ENCODE results near the gene ENPP4.
"Not testable (repeated sequence)": the region's sequence is repeated elsewhere in the genome, so short reads cannot be mapped to it uniquely, and the experiment has no call there.

Gene ENPP4

GRCh38 chr6:46130666-46131065 lies 877 bp downstream of the ENPP4 start:
- peak in 1 of 56 donors; percentile 2 for DNase-seq

DNA sequence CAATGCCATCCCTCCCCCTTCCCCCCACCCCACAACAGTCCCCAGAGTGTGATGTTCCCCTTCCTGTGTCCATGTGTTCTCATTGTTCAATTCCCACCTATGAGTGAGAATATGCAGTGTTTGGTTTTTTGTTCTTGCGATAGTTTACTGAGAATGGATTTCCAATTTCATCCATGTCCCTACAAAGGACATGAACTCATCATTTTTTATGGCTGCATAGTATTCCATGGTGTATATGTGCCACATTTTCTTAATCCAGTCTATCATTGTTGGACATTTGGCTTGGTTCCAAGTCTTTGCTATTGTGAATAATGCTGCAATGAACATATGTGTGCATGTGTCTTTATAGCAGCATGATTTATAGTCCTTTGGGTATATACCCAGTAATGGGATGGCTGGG lies 1.5 kb downstream of the ENPP4 start:
- not testable (repeated sequence) for DNase-seq

DNA sequence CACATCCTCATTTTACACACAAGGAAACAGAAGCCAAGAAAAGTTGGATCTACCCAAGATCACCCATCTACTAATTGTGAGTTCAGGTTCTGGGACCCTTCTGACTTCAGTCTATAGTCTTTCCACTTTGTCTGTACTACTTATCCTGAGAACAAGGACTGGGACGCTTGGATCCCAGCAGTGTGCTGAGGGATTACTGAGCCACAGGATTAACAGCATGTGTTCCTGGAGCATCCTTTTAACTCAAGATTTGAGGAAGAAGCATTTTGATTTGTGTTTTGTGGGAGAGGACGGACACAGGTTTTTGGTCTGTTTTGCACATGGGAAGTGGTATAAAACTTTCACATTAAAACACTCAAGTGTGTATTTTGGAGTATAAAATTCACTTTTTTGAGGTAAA lies 4.4 kb downstream of the ENPP4 start:
- no peak for DNase-seq

GRCh38 chr6:46135176-46135575 lies 5.4 kb downstream of the ENPP4 start:
- DNase-seq, result no peak

- DNase-seq, result no peak
Observed at GRCh38 chr6:46136831-46137230, 7.0 kb downstream of the ENPP4 start.

GRCh38 chr6:46137387-46137786 lies 7.6 kb downstream of the ENPP4 start:
- DNase-seq, result no peak

DNA sequence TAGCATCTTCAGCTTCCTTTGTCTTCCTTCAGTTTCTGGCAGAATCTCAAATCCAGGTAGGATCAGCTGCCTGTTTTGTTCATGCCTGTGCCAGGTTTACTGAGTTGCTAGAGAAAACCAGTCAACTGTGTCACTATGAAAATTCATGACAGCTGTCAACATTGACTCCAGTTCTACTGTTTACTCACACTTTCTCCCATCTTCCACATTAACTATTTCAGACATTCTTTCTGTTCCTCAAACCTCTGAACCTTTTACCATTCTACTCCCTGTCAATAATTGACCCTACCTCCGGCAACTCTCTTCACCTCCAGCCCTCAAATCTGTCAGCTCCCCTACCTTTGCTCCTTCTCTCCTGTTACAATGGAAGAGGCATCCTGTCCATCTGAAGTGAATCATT lies 8.5 kb downstream of the ENPP4 start:
- DNase-seq, result no peak

GRCh38 chr6:46144270-46144669 lies 14.5 kb downstream of the ENPP4 start:
- no peak for DNase-seq

DNA sequence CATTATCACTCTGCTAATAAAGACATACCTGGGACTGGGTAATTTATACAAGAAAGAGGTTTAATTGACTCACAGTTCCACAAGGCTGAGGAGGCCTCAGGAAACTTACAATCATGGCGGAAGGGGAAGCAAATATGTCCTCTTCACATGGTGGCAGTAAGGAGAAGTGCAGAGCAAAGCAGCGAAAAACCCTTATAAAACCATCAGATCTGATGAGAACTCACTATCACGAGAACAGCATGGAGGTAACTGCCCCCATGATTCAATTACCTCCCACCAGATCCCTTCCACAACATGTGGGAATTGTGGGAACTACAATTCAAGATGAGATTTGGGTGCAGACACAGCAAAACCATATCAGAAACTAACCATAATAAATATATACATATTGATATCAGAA lies 19.3 kb downstream of the ENPP4 start:
- DNase-seq, result not testable (repeated sequence)

- no peak for DNase-seq
Observed at GRCh38 chr6:46156701-46157100, 26.9 kb downstream of the ENPP4 start.

- no peak for DNase-seq
Observed at GRCh38 chr6:46159229-46159628, 29.4 kb downstream of the ENPP4 start.

DNA sequence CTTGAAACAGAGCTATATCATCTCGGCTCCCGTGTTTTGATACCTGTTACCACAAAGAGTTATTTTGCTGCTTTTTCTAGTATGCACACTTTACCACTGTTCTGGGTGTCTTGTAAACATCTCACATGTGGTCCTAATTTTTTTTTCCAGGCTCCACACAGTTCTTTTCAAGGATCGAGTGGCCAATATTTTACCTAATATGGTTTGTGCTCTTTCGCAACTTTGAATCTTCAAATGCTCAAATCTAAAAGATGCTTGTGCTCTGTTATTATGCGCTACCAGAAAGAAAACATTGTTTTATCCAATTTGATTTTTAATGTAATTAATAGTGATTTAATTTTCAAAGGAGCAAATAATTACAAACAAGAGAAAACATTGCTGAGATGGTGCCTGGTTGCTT lies 30.3 kb downstream of the ENPP4 start:
- DNase-seq, result no peak

GRCh38 chr6:46170357-46171289 lies 40.8 kb downstream of the ENPP4 start, which contains the start of gene ENPP5:
TSS of gene ENPP5 (minus strand) at chr6:46170980. CDS start at chr6:46168262, 2,718 bp downstream.
- peak; percentile 43 to 97 (median 90) for DNase-seq

- DNase-seq, result peak in 2 of 56 donors; percentile 1 to 8
Observed at GRCh38 chr6:46172176-46172575, 42.4 kb downstream of the ENPP4 start.

DNA sequence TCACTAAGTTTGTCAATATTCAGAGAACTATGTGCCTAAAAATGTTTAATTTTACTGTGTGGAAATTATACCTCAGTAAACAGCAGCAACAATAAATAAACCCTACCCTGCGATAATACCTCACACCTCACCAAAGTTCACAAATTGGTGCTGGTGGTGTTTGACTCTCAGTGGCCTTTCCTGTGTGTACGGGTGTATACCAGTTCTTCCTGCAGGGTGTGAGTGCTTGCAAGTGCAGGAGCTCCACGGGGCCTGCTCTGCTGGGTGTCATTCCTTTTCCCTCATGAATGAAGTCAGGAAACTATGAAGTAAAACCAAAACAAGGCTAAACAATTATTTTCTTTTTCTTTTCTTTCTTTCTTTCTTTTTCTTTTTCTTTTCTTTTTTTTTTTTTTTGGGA lies 45.1 kb downstream of the ENPP4 start:
- DNase-seq, result no peak

- DNase-seq, result no peak
Observed at GRCh38 chr6:46175446-46175845, 45.7 kb downstream of the ENPP4 start.

DNA sequence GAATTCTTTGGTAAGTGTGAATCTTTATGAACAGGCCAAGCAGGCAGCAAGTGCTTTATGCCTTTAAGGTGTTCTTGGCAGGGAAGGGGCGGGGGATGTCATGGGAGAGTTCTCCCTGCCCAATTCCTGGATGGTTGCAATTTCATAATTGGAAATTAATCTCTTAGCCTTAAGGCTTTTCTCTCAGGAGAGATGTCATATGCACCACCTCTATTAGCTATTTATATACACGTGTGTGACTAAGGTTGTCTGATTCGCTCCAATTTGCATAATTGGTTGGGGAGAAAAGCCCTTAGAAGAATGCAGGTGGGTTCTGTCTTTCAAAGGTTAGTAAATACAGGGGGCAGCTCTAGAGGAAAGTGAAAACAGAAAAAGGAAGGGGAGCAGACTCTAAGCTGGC lies 46.2 kb downstream of the ENPP4 start:
- no peak for DNase-seq

GRCh38 chr6:46184114-46184513 lies 54.3 kb downstream of the ENPP4 start:
- no peak for DNase-seq

DNA sequence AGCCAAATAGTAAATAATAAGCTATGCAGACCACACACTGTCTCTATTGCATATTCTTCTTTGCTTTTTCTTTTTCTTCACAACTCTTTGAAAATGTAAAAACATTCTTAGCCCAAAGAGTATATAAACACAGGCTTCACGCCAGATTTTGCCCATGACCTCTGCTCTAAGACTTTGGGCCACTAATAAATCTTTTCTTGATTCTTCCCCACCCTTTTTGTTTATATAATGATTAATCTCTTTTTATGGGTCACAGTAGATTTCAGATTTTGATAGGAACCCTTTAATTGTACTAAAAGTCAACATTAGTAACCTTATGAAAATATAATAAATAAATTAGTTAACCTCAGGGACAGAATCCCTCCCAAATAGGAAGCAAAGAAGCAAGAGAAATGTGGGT lies 56.8 kb downstream of the ENPP4 start:
- no peak for DNase-seq

GRCh38 chr6:46189726-46190125 lies 59.9 kb downstream of the ENPP4 start:
- no peak for DNase-seq

DNA sequence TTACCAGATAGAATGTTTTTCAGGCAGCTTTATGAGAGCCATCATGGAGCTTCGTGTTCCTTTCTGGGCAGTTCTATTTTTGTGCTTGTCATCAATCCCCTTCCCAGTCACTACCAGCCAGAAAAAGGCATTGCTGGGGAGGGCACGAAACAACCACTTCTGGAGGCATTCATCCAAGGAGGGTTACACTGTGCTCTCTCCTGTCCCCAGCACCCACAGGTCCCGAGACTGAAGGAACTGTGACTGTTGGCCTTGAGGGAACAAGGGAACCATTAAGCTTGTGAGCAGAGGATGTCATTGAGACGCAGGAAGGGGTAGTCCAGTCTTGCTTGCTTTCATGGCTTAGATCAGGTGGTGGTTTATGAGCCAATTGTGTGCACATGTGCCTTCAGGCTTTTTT lies 61.1 kb downstream of the ENPP4 start:
- no peak for DNase-seq

- DNase-seq, result no peak
Observed at GRCh38 chr6:46191961-46192360, 62.2 kb downstream of the ENPP4 start.

All from nucleus accumbens (tissue), 56 donors.